EH (cell line): ENCODE measurements around the gene MAP2K4.
A peak's percentile ranks its signal among the peaks of the same experiment; 100 is the strongest.

ENCODE experiments used
- DNase-seq: peaks from one replicate; pipeline ENCODE4 v3.0.0-alpha.2; 2015; ENCODE audit warnings: low read depth

The MAP2K4 gene

DNA sequence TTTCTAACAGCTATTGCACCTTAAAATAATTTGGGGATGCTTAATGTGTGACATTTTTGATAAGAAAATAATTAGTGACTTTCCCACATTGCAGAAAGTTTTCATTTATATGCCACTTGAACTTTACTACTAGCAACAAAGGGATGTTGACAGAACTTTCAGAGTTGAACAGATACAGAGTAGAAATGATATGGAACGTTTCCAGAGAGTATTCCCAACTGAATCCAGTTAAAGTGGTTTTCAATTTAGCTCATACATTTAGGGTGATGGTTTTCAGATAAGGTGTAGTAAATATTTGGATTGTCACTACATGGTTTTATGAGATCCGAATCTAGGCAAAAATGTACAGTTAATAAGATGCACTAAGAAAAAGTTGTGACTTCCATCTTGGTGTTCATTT, 17.3 kb downstream of the MAP2K4 start:
- DNase-seq: no peak

DNA sequence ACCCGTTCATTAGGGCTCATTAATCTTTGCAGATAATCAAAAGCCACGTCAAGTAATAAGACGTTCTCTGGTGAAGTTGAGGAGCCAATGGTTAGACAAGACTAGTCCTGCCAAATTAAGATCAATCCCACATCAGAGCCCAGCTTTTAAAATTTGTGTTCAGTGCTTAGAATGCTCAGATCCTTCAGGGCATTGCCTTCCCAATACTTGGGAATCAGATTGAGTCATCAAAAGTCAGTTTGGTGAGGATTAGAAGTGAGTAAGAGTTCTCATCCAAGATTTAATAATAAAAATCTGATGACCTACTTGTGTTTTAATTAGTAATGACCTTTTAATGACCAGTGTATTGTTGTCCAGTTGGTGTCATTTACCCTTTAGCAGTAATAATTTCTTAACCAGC, 19.8 kb downstream of the MAP2K4 start:
- peak; percentile 37 for DNase-seq

DNA sequence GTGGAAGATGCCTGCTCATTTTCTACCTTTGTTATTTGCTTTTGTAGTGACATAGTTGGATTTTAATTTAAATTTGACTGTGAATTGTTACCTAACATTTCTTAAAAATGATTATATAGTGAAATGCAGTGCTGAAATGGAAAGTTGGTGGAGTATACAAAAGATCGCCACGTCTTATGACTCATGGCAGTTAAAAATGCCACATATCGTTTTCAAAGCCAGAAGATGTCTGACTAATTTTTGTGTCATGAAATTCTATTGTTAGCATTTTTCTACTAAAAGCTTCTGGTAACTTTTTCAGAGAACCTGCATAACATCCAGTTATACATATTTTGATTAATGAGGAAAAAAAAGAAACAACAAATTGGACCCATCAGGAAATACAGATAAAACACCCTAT, 20.6 kb downstream of the MAP2K4 start:
- DNase-seq: peak; percentile 84

DNA sequence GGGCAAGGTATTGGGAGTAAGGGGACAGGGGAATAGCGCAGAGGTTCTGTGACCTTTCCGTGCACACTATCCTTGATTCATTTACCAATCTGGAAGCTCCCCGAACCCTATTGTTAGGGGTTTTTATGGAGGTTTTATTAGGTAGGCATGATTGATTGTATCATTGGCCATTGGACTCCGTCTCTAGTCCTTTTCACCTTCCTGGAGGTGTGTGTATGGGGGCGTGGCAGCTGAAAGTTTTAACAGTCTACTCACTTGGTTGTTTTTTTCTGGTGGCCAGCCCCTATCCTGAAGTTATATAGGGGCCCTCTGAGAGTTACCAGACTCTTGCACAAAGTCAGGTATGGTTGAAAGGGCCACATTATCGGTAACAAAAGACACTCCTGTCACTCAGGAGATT, 23.0 kb downstream of the MAP2K4 start:
- DNase-seq: no peak

DNA sequence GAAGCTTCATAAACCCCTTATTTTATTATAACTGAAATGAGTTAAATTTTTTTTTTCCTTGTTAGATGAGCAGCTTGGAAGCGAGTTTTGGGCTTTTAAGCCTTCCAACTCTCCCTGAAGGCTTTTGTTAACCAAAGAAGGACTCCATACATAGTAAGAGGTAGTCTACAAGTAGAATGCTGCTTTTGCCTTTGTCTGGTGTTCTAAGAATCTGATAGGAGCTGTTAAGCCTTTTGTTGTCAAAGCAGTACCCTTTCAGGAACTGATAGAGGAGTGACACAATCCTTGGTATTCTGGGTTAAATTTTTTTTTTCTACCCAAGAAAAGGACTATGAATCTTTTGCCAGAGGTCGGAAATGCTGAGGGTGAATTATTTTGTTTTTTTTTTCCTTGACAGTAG, 26.1 kb downstream of the MAP2K4 start:
- no peak for DNase-seq

DNA sequence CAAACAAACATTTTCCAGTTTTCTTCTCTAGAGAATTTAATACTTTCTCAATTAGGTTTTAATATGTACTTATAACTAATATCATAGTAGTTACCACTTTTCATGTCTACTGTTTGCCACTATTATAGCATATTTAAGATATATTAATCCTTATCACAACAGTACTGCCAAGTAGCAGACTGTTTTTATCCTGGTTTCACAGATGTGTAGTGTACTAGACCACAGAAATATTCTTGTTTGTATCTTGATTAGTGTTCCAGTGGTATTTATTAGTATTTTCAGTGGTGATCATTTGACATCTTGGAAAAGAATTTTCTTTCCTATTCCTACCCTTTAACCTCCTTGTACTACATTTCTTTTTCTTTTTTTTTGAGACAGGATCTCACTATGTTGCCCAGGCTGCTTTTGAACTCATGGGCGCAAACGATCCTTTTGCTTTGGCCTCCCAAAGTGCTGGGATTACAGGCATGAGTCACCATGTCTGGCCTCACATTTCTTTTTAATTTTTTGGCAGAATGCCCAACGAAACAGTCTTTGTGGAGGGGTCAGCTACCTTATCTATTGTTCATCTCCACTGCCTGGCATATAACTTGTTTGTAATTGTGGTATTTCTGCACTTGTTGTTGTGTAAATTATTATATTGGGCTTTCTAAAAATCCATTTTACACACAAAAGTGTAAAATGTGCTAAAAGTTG, 27.2 kb downstream of the MAP2K4 start:
- peak; percentile 32 for DNase-seq

DNA sequence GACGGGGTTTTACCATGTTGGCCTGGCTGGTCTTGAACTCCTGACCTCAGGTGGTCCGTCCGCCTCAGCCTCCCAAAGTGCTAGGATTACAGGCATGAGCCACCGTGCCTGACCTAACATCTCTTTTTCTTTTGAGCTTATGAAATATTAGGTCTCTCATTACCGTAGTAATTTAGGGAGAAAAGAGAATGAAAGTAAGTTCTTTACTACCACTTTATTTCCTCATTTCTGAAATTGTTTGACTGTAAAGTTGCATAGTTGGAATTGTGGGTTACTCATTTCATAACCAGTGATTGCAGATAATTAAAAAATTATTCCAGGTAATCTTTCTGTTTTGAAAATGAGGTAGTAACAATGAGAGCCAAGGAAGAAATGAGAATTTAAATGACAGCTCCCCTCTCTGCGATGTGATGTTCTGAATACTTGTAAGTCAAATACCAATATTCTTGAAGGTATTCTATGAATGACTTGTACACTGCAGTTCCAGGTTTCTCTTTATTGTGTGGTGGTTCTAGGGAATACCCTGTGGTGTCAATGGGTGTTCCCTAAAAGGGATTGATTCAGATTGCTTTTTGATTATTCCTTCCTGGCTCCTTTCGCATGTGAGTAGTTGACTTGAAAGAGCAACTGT, 28.3 kb downstream of the MAP2K4 start:
- no peak for DNase-seq

DNA sequence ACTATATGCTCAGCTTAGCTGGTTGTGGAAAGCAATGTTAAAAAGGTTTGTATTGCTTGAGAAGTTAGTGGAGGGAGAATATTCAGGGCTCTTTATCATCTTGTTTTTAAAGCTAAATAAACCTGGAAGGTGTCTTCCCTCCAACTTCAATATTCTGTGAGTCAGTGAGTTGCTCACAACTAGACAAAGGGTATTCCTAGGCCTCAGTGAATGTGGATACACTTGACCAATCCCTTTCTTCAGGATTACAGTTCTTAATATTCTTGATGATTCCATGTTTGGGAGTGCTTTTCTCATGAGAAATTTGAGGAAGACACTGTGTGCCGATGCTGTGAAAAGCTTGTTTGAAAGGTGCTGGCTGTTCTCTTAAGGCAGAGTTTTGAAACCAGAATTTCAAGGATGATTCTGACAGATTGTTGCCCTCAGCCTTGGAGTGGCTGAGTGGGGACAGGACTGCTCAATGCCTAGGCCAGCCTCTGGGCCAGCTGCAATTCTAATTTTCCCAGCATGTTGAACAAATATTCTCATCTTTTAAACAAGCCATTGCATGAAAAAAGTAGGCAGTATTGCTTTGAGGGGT, 30.1 kb downstream of the MAP2K4 start:
- no peak for DNase-seq

DNA sequence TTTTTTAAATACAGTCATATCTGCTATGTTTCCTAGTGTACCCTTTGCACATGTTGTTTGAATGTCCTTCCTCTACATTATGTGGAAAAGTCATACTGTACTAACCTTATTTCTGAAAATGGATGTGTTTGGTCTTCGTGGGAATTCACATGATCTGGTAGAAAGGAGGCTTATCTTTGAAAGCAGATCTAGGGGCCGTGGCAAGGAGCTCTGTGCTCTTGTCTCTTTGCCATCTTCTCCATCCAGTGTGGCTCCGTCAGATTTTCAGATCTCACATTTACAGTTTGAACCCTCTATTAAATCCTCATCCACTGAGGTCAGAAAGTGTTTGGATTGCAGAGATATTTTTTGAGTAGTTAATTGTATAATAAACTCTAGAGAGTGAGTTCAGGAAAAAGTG, 32.9 kb downstream of the MAP2K4 start:
- no peak for DNase-seq

DNA sequence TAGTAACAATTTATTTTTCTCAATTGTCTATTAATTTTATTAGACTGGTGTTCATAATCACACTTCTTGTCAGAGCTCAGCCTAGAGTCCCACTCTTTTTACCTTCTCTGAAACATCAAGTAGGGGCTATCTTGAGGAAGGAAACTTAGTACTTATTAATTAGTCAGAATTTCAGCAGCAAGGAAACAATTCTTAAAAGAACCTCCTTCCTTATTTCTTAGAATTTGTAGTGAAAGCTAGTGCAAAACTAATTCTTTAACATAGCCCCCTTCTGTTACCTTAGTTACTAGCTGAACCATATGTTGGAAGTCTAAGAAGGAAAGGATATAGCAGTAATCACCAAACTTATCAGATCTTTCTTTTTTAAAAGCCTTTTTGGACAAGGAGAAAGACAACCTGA, 35.2 kb downstream of the MAP2K4 start:
- DNase-seq: no peak

DNA sequence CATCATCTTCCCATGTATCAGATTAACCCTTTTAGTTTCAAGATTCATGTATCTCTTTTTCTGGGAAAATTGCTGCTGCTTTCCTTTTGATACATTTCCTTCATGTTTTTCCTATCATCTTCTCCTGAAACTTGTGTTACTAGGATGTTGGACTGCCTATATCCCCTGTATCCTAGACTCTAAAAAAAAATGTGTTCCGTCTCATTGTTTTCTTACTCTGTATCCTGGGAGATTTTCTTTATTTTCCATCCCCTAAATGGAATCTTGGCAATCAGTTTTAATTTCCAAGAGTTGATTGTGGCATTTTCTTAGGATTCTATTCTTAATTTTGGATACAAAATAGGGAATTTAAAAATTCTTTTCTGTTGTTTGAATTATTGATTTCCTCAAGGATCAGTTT, 36.8 kb downstream of the MAP2K4 start:
- no peak for DNase-seq

DNA sequence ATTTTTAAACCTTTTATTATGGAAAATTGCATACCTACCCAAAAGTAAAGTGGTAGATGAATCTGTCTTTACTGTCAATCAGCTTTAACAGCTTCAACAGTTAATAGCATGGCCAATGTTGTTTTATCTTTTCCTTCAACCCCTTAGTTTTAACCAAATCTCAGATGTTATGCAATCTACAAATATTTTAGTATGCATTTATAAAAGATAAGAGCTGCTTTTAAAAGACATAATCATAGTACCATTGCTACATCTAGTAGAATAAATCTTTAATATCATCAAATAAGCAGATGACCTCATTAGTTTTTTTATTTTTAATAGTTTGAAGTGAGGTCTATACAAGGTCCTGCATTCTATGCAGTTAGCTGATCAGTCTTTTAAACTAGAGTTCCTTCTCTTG, 37.9 kb downstream of the MAP2K4 start:
- DNase-seq: no peak

DNA sequence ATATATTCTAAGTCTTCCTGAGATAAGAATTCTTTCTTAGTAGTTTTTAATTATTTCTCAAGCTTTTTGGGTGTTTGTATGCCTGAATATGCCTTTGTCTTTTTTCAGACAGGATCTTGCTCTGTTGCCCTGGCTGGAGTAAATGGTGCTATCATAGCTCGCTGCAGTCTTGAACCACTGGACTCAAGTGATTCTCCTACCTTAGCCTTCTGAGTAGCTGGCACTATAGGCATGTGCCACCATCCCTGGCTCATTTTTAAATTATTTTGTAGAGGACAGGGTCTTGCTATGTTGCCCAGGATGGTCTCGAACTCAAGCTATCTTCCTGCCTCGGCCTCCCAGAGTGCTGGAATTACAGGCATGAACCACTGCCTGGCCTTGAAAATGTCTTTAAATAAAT, 41.6 kb downstream of the MAP2K4 start:
- no peak for DNase-seq

DNA sequence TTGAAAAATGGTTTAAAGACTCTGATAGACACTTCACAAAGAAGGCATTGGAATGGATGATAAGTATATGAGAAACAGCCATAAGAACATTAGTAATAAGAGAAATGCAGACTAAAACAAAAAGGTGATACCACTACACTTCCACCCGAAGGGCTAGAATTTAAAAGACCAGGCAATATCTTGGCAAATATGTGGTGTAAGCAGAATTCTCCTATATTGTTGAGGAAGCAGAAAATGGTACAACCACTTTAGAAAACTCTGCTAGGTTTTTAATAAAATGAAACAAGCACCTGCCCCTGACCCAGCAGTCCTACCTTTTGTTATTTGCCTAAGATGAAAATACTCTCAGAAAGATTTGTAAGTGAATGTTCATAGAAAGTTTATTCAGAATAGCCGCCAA, 43.7 kb downstream of the MAP2K4 start:
- DNase-seq: no peak

DNA sequence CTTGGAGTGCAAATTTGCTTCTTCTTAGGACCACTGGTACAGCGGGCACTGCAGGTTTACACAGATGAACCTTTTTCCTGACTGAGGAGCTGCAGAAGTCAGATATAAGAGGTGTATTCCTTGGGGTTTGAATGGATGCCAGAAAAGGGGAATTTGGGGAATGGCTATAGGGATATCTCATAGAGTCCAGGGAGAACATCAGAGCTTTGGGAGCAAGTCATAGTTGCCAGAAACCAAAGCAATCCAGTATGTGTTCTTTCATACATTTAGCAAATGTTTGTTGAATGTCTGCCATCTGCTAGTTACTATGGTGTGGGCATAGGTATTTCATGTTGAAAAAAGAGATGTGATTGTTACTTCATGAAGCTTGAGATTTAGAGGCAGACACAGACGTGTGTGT, 46.8 kb downstream of the MAP2K4 start:
- no peak for DNase-seq

DNA sequence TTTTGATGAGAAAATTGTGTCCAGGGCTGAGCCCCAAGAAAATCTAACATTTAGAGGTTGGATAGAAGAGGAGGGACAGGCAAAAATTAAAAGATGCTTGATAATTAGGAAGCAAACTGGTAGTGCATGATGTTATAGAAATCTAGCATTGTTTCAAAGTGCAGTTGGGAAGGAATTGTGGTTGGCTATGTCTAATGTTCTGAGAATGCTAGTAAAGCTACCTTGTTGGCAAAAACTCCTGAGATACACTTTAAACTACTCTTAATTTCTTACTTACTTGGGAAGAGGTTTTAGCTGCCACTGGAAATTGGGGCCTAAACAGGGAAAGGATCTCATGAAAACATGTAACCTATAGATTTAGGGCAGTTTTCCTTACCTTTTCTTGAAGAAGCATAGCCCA, 48.3 kb downstream of the MAP2K4 start:
- DNase-seq: no peak

DNA sequence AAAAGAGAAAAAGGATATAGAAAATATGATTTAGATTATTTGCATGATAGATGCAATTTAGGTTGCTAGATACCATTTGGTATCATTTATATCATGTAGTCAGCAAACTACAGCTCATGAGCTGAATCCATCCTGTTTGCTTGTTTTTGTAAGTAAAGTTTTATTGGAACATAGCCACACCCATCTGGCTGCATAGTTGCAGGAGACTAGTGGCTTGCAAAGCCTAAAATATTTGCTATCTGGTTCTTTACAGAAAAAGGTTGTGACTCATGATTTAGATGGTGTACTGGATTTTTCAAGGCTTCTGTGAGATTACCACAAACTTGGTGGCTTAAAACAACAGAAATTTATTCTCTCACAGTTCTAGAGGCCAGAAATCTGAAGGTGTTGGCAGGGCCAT, 49.9 kb downstream of the MAP2K4 start:
- DNase-seq: peak; percentile 90

DNA sequence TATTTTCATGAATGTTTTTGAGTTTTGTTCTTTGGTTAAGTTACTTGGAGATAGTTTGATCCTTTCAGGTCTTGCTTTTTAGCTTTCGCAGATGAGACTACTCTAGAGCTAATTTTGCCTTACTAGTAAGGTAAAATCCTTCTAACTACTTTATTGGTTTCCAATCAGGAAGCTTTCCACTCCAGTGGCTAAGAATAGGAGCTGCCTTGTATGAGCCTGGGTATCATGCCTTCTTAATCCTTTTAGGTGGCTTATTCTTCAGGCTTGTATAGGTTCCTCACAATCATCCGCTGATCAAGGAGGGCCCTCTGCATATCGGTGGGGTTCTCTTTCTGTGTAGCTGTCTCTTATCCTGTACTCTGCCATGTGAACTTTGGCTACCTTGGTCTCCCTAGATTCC, 53.7 kb downstream of the MAP2K4 start:
- DNase-seq: no peak

DNA sequence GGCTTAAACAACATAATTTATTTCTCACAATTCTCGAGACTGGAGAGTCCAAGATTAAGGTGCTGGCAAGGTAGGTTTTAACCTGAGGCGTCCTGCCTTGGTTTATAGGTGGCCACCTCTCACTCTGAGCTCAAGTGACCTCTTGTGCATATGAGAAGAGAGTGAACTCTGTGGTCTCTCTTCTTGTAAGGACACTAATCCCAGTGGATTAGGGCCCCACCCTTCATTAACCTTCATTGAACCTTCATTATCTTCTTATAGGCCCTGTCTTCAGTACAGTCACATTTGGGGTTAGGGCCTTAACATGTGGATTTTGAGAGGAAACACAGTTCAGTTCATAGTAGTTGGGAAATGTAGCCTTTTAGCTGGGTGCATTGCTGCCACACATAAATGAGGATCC, 57.1 kb downstream of the MAP2K4 start:
- DNase-seq: no peak

DNA sequence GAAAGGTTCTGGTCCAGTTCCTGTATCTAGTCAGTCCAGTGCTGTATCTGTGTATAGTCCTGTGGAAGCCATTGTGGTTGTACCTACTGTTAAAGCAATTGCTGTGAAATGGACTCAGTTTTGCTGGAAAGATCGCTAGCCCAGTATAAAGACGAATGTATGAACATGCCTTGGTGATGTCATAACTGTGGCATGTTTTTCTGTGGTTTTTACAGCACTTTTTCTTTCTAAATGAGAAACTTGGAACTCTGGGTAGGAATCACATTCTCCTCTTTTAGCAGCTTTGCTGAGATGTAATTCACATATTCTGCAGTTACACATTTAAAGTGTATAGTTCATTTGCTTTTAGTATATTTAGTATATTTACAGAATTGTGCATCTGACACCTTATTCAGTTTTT, 58.1 kb downstream of the MAP2K4 start:
- DNase-seq: peak; percentile 88

DNA sequence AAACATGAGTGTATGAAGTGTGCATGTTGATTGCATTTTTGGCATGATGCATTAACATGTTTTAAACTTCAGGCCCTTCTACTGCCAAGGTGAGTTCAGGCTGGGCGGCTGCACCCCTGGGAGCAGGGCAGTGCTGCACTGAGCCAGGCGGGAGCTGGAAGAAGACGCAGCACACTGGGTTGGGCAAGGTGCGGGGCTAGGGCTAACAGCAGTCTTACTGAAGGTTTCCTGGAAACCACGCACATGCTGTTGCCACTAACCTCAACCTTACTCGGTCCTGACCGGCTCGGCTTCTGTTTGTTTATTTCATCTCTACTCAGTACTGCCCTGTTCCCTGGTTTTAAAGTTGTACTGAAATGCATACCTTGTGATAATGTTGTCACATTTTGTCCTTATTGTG, 61.0 kb downstream of the MAP2K4 start:
- no peak for DNase-seq

DNA sequence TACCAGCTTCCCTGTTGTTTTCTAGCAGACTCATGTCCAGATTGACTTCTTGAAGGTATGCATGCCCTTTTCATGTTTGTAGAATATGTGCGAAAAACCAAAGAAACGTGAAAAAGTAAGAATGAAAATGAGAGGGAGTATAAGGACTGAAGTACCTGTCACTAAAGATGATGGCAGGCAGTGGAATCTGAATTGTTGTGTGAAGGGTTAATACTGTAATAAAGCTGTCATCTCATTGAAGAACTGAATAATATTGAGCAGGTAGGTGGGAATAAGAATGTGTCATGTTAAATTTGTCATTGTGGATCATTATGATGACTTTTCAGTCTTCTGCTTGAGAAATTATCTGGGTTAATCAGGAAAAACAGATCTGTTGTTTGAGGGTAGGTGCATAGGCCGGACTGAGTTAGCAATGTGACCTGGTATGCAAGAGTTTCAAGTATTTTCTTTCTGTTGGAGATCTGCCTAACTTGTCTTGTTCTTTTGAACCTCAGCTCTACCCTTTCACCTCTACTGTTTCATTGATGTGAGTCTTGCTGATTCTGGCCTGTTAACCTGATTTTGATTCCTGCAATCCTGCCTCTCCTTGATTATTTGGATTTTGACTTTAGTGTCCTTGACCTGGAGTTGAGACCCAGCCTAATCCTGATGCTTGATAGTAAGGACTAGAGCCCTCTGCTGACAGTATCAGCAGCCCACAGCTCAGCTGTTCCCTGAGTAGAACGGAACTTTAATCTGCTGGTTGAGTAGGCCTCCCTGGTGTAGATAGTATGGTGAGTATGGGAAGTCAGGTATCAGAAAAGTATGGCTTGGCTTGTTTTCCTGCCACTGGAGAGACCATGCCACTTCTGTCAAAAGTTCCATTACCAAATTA, 64.6 kb downstream of the MAP2K4 start:
- no peak for DNase-seq

DNA sequence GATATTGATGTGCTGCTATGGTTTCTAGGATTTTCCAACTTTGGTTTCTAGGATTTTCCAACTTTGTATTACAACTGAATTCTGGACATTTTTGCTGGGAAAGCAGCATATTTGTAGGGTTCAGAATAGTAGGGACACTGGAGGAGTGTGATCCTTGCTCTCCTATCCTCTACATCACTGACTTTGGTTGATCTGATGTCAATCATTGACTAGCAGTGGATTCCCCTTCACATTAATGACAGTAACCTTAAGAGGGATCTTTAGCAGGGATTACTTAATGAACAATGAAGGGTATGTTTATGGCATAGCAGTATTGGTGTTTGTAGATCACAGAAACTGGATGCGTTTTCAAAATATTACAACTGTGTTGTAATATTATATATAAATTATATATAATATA, 67.4 kb downstream of the MAP2K4 start:
- DNase-seq: no peak
